Measurements from ENCODE around the gene GDE1.

The GDE1 gene

DNA sequence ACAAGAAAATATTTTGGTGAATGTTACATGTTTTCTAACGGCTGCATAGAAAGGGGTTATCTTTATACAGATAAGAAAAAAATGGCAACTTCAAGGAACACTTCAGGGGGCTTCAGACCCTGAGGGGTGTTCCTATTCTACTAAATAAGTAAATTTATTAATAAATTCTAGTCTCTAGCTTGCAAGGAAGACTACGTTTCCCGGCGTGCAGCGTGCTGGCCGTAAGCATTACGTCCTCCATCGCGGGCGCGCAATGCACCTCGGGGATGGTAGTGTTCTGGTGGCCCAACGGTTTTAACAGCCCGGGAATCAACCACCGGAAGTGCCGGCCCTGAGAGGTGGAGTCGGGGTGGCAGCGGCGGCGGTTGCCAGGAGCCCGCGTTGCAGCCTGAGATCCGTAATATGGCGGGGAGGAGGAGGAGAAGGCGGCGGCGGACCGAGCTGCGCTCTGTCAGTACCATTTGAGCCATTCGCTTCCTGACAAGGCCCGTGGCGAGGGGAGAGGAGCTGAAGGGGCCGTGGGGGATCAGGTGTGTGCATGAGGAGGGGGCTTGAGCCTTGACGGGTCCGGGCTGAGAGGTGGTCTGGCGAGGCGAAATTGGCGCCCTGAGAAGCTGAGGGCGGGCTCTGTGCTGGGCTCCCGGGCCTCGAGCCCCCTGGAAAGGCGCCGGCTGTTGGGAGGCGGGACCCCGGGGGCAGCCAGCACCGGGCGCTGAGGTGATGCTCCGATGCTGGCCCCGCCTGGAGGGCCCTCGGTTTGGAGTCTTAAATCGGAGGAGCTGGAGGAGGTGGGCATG is 1.9 kb upstream of the GDE1 start, which contains the start of gene CCP110:
Gene CCP110 (plus strand): TSS at position 384 of the 797 bp plus-strand sequence. CDS start 3,940 bp downstream, outside the sequence.
- DNase-seq (ENCODE audit: low read depth) = peak; percentile 97

DNA sequence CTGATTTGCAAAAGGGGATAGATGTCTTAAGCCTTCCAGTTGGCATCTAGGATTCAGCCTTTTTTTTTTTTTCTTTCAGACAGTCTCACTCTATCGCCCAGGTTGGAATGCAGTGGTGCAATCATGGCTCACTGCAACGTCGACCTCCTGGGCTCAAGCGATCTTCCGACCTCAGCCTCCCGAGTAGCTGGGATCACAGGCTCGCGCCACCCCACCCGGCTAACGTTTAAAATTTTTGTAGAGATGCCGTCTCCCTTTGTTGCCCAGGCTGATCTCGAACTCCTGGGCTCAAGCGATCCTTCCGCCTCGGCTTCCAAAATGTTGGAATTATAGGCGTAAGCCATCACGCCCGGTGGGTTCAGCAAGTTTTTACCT is 1.3 kb upstream of the GDE1 start:
- DNase-seq (ENCODE audit: low read depth) = no peak

DNA sequence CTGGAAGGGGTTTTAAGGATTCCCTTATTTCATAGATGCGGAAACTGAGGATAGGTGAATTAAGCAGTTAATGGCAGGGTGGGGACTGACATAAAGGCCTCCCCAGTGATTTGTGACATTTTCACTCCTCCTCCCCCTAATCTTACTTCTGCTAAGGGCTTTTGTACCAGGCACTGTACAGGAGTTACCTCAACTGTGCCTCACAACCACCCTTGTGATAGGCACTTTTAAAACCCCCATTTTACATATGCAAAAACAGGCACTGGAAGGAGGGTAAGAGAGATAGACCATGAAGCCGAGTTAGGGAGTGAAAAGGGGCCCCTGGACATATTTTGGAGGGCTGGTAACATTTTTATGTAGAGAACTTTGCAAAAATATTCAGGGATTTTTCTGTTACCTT is 862 bp upstream of the GDE1 start:
- DNase-seq (ENCODE audit: low read depth) = no peak

DNA sequence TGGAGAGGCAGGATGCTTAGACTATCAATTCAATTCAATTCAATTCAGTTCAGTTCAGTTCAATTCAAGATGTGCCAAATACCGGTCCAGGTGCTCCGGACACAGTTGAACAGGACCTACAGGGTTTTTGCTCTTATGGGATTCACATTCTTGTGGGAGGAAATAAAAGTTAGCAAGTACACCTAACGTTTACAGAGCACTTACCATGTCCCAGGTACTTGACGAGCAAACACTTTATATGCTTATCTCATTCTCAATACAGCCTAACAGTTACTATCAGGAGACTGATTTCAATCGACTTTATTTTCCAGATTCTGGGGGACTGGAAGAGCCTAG is 467 bp upstream of the GDE1 start:
- DNase-seq (ENCODE audit: low read depth) = no peak

GRCh38 chr16:19520861-19521331 is 1.0 kb downstream of the GDE1 start:
- DNase-seq (ENCODE audit: low read depth) = no peak

DNA sequence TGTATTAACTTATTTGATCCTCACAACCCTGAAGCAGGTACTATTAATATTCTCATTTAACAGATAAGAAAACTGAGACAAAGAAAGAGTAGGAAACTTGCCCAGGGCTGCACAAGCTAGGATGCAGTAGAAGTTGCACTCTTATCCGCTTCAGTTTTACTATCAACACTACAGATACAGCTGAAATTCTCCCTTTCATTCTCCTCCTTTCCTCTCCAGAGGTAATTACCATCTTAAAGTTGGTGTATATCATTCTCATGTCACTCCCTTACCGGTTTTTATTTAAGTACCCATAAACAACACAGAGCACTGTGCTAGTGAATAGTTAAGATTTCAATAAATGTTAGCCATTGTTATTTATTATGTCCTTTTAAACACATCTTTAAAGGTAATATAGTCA is 3.5 kb downstream of the GDE1 start:
- DNase-seq (ENCODE audit: low read depth) = no peak

DNA sequence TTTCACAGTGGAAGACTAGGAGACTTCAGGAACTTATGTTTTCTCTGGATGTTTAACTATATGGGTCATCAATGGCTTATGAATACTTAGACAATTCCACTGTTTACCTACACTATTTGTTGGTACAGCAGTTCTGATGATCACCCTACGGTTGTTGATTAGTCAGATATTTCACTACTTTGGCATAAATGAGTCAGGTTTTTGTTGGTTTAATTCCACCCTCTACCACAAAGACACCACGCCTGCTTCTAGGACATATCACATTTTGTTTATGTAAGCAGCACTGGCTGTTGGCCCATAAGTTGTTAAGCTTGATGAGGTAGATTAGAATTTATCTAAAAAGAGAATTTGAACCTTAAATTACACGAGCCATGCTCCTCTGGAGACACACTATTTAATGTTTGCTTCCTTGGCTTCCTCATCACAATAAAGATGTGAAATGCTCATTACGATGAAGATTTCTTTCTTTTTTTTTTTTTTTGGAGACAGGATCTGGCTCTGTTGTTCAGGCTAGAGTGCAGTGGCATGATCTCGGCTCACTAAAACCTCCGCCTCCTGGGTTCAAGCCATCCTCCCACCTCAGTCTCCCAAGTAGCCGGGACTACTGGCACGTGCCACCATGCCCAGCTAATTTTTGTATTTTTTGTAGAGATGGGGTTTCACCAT is 4.3 kb downstream of the GDE1 start:
- DNase-seq (ENCODE audit: low read depth) = peak; percentile 36

DNA sequence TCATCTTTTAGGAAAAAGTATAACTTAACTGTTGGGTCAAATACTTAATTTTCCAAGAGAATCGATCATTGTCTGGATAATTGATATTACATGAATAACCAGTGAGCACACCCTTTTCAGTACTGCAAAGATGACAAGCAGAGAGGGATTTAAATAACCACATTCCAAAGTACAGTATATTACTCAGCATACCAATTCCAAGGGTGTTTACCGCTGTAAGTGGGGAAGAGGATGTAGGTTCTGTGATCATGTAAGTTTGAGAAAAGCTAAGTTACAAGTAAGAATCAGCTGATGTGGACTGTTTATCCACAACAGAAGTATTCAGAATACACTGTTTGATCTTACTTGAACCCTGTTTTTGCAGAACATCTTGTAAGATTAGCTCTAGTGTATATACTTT is 6.1 kb downstream of the GDE1 start:
- no peak for DNase-seq (ENCODE audit: low read depth)

- DNase-seq (ENCODE audit: low read depth) = no peak
These were observed 8.4 kb downstream of the GDE1 start for GRCh38 chr16:19513377-19514053.

- DNase-seq (ENCODE audit: low read depth) = no peak
These were observed 9.6 kb downstream of the GDE1 start for GRCh38 chr16:19512297-19512696.

DNA sequence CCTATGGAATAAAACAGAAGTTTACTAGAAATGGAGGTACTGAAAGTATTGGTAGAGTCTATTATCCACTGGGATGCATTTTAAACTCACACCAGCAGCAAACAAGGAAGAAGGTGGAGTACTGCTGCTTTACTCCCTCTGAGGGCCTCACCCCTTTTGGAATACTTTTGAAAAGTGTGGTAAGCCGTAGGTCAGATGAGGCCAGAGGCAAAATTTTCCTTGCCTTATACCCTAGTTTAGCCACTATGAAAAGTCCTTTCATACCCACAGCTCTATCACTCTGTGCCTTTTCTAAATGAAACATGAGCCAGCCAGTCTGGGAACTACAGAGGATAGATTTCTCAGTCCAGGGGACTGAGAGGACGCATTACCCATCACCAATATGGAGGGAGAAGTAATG is 14.0 kb downstream of the GDE1 start:
- DNase-seq (ENCODE audit: low read depth) = no peak

- no peak for DNase-seq (ENCODE audit: low read depth)
These were observed 14.9 kb downstream of the GDE1 start for GRCh38 chr16:19506965-19507364.

DNA sequence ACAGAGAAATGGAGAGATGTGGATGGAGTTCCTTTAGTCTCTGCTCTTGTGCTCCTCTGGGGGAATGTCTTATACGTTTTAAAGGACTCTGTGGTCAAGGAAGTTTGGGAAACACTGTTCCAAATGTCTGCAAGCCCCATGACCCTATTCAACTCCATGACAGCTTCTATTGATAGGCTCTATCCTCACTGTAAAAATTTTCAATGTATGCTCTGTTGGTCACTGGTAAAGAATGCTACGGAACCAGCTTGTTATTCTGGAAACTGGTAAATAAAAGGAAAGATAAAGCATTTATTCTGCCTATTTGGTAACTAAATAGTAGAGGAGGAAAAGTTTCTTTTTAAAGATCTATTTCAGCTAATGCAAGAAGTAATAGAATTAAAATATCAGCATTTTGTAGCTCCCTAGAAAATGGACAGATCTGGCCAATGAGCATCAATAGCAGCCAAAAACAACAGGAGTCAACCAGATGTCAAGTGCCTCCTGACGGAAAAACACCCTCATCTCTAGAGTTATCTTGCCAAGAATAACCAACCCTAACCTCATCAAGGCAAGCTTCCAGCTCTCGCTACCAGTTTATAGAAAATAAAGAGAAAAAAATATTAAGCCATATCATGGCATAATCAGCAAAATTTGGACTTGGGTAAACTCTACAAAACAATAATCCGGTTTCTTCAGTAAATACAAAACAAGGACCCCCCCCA is 16.1 kb downstream of the GDE1 start:
- peak; percentile 94 for DNase-seq (ENCODE audit: low read depth)

DNA sequence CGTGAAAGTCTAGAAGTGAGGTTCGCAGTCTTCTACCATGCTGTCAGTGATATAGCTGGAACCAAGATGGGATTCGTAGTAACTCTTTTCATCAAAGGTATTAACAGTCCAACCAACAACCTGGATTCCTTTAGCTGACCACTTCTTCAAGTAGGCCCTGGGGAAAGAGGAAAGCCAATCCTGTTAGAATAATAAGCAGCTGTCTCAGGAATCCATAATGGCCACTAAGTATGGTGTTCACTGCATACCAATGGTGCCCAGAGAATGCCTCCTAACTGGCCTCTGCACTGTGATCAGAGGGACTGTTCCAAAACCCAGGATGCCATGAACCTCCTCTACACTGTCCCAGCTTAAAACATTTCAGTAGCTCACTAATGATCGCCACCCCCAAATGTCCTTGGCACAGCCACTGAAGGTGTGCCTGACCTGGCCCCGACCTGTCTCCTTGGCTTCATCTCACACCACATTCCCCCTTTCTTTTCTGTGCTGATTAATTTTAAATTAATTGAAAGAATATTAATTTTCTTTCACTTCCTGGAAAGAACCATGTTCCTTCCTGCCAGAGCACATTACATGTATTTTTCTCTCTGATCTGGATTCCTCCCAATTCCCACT is 18.3 kb downstream of the GDE1 start:
- DNase-seq (ENCODE audit: low read depth) = no peak

DNA sequence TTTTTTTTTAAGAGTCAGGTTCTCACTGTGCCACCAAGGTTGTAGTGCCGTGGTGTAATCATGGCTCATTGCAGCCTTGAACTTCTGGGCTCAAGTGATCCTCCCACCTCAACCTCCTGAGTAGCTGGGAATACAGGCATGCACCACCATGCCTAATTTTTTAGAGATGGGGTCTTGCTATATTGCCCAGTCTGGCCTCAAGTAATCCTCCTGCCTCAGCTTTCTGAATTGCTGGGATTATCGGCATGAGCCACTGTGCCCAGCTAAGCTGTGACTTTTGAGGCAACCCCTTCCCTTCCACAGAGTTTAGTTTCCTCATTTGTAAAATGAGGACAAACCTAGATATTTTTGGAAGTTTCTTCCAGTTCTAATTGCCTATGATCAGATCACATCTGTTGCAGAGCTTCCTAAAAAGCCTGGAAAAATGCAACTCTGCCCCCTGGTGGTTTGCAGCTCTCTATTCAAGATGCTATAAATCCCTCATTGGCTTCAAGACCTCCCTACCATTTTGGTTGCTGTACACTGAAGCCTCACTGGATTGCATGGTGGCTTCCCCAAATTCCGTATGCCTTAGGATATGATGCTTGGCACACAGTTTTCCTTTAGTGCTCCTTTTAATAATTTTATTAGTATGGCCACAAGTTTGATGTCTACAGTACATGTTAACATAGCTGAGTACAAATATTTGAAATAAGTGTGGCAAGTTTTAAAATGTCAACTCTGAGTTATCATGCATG is 19.3 kb downstream of the GDE1 start:
- peak; percentile 62 for DNase-seq (ENCODE audit: low read depth)

- DNase-seq (ENCODE audit: low read depth) = no peak
These were observed 22.4 kb downstream of the GDE1 start for GRCh38 chr16:19499481-19499880.

GRCh38 chr16:19499006-19499405 is 22.9 kb downstream of the GDE1 start:
- DNase-seq (ENCODE audit: low read depth) = no peak

- no peak for DNase-seq (ENCODE audit: low read depth)
These were observed 24.7 kb downstream of the GDE1 start for GRCh38 chr16:19497176-19497575.

DNA sequence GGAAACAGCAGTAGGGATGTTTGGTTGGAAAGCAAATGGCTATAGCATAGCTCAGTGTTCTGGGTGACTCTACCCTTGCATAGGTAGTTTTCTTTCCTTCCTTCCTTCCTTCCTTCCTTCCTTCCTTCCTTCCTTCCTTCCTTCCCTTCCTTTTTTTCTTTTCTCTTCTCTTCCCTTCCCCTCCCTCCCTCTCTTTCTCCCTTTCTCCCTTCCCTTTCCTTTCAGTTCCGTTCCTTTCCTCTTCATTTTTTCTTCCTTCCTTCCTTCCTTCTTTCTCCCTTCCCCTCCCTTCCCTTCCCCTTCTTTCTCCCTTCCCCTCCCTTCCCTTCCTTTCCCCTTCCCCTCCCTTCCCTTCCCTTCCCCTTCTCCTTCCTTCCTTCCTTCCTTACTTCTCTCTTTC is 31.3 kb downstream of the GDE1 start:
- no peak for DNase-seq (ENCODE audit: low read depth)

- DNase-seq (ENCODE audit: low read depth) = no peak
These were observed 33.7 kb downstream of the GDE1 start for GRCh38 chr16:19488213-19488640.

GRCh38 chr16:19486750-19487325 is 35.1 kb downstream of the GDE1 start:
- no peak for DNase-seq (ENCODE audit: low read depth)

Measured in stromal cell of bone marrow (primary cell).